Mammary epithelial cell (primary cell): ENCODE results near the gene COL5A1.

ENCODE experiments used
- EZH2 ChIP-seq: IDR thresholded peaks from 2 replicates; pipeline ENCODE4 v1.6.1; 2012; ENCODE audit warnings: low read length, inconsistent platforms, borderline replicate concordance
- TF ChIP-seq, protein P1 (sequence below), 2 donors: IDR thresholded peaks in 1 of 2; conservative IDR thresholded peaks in 1 of 2; 2 replicates each; pipeline ENCODE4 v1.5.1; 2011 to 2012; ENCODE audit warnings: inconsistent platforms in 2 of 2, low read length in 2 of 2, mild to moderate bottlenecking in 2 of 2, control low read depth in 1 of 2, low read depth in 1 of 2; ENCODE audit not compliant: insufficient read depth in 1 of 2; ENCODE audit errors: extremely low read depth in 1 of 2

- TF ChIP-seq EZH2 = no peak
- TF ChIP-seq, protein P1, sequence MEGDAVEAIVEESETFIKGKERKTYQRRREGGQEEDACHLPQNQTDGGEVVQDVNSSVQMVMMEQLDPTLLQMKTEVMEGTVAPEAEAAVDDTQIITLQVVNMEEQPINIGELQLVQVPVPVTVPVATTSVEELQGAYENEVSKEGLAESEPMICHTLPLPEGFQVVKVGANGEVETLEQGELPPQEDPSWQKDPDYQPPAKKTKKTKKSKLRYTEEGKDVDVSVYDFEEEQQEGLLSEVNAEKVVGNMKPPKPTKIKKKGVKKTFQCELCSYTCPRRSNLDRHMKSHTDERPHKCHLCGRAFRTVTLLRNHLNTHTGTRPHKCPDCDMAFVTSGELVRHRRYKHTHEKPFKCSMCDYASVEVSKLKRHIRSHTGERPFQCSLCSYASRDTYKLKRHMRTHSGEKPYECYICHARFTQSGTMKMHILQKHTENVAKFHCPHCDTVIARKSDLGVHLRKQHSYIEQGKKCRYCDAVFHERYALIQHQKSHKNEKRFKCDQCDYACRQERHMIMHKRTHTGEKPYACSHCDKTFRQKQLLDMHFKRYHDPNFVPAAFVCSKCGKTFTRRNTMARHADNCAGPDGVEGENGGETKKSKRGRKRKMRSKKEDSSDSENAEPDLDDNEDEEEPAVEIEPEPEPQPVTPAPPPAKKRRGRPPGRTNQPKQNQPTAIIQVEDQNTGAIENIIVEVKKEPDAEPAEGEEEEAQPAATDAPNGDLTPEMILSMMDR (conservative IDR thresholded peaks at IDR 0.05 in 1 of 2, IDR thresholded peaks at IDR 0.05 in 1 of 2; ENCODE audit: extremely low read depth in 1 of 2, insufficient read depth in 1 of 2, low read depth in 1 of 2, low read length in 2 of 2) = no peak
Measured at GRCh38 chr9:134825025-134825424, 183.4 kb downstream of the COL5A1 start.
